Activated T-helper 9 cell treated with anti-CD3 and anti-CD28 coated beads, Interleukin-2, amount 50 U/mL, for 16 hours (primary cell): Measurements from ENCODE around the gene PAX5.

Experiments used
- DNase-seq: peaks from one replicate; pipeline ENCODE4 v3.0.0-alpha.2; 2020; ENCODE audit warnings: low read depth

Gene PAX5

DNA sequence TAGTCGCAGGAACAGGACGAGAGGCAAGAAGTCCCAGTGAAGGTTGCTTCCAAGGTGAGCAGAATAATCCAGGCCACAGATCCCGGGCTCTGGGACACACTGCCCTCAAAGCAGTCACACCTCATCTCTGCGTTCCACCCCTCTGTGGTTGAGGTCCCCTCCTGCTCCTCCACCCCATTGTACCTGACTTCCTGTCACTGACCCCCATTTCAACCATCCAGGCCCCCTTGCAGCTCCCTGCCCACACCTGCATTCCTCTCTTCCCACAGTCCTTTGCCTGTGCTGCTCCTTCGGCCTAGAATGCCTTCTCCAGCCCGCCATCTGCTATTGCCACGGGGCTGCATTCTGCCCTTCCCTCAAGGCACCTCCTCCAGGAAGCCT, 73.5 kb downstream of the PAX5 start:
- no peak for DNase-seq

DNA sequence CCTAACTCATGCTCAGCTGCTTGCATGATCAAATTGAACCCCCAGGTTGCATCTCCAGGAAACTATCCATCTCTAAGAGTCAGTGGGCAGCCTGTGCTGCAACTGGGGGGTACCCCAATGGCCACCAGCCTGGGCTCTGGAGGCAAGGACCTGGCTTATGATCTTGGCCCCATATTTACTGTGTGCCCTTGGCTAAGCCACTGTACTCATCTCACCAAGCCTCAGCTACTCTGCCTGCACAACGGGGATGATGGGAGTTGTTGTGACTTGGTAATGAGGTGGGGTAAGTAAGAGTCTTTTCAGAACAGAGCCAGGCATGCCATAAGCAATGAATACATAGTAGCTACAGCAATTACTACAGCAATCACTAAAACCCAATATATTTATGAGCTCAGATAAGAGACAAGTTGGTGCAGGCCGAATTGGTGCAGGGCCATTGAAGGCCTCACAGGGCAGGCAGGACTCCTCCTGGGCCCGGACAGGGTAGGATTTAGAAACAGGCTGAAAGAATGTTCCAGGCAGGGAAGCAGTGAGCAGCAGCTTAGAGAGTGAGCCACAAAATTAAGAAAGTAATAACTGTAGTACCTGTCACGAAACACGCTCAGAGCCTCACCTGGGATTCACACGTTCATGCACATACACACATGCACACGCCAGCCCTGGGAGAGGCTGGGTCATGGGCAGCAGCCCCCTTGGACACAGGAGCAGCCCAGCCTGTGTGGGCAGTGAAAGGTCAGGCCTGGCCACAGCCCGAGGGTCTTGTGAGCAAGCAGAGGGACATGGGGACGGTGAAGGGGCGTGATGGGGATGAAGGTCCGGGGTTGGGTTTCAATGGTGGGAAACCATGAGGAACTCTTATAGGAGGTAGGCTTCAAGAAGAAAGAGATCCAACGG, 74.1 kb downstream of the PAX5 start:
- DNase-seq, result no peak

DNA sequence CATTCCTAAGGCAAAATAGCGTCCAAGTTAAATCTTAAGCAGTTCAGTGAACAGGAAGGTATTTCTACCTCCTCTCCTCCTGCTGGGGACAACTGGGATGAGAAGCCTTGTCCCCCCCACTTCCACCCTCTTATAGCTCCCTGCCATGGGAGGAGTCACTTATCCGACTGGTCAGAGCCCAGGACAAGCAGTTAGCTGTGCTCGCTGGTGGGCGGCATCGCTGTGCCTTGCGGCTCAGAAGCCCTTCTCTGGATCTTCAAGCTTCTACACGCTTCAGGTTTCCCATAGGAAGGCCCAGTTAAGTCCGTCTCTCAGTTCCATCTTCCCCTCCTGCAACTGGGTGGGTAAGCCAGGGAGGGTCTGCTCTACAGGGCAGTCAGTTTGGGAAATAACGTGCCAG, 77.2 kb downstream of the PAX5 start:
- DNase-seq, result no peak

DNA sequence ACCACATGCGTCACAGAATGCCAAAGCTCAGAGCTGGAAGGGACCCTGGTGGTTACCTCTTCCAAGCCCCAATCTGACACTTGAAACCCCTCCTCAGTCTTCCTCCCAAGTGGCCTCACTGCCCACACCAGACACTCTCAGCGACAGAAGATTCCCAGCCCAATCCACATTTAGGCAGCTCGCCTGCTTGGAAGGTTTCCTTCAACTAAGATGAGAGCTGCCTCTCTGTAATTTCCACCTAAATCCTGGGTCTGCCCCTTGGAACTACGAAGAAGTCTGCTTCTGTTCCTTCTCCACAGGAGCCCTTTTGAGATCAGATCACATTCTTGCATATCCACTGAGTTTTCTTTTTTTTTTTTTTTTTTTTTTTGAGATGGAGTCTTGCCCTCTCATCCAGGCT, 83.7 kb downstream of the PAX5 start:
- DNase-seq, result no peak

DNA sequence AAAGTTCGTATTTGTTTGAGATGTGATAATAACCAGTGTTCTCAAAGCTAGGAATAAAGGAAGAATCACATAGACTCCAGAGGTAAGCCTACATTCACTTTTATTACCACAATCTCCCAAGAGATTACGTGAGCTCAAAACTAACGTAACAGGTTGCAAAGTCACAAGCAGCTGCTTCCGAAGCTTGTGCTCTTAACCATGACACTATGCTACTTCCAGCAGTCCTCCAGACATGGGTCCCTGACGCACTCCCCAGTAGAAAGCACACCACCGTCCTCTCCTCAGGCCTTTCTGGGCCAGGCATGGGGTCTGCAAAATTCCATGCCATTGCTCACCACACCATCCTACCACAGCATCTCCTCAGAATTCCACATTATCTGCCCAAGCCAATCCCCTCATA, 84.6 kb downstream of the PAX5 start:
- DNase-seq, result no peak

DNA sequence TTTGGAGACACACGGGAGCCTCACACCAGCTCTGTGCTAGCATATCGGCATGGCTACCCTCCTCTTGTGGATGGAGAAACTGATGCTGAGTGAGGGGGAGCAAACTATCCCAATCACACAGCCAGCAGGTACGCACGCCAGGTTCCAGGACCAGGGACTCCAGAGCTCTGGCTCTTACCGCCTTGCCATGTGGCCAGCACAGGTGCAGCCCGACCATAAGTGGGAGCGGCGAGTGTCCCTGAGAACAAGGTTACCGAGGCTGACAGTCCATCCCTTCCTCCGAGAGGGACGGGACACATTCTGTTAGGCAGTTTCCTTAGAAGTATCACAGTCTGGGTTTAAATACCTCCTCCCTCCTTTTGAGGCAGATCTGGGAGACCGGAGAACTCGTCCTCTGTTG, 86.0 kb downstream of the PAX5 start:
- DNase-seq, result no peak

DNA sequence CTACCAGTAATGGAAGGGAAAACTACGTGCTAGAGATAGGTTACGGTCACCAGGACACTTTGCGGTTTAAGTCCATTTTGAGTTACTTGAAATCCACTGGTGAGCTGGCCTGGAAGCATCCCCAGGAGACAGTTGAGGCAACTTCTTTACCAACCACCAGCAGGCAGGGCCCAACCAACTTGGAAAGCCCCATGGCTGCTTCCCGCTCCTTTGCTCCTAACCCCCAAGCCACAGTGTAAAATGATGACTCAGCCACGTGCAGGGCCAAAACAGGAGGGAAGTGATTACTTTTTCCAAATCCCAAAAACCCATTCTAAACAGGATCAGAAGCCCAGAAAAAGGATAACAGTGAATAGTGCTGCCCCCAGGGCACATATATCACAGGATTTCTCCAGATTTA, 87.4 kb downstream of the PAX5 start:
- DNase-seq, result no peak

DNA sequence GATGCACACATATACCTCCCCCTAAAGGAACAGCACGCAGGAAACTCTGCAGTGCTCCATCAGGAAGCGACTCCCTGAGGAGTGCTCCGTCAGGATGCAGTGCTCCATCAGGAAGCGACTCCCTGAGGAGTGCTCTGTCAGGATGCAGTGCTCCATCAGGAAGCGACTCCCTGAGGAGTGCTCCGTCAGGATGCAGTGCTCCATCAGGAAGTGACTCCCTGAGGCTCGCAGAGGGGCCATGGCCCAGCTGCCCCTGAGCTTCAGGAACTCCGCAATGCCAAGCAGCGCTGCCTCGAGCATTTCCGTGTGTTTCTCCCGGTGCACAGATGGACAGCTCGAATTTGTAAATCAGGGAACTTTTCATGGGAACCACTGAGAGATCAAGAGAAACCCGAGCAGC, 88.1 kb downstream of the PAX5 start:
- DNase-seq, result no peak

DNA sequence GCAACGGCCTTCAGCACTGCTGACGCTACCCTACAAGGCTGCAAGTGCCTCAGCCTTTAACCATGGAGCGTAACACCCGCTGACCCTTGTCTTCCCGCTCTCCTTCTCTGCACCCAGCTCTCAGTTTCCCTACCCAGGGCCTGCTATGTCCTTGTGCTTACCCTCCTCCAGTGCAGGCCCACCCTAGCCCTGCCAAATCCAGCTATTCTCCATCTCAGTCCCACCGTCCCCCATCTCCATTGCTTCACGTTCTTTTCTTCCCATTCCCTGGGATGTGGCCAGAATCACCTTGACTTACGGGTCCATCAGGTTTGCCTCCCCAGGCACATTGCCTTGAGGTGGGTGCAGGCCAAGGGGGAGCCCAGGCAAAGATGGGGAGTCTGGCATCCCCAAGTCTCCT, 91.2 kb downstream of the PAX5 start:
- no peak for DNase-seq

DNA sequence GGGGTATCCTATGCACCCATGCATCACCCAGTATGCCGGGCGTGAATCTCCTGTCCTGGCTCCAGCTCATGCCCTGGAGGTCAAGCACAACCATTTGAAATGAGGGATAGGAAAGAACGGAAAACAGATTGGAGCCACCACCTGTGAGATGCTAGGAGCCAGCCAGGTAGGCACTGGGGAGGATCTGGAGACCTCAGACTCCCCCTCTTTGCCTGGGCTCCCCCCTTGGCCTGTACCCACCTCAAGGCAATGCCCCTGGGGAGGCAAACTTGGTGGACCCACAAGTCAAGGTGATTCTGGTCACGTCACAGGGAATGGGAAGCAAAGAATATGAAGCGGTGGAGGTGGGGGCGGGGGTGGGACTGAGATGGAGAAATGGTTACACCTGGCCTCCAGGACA, 92.6 kb downstream of the PAX5 start:
- no peak for DNase-seq

DNA sequence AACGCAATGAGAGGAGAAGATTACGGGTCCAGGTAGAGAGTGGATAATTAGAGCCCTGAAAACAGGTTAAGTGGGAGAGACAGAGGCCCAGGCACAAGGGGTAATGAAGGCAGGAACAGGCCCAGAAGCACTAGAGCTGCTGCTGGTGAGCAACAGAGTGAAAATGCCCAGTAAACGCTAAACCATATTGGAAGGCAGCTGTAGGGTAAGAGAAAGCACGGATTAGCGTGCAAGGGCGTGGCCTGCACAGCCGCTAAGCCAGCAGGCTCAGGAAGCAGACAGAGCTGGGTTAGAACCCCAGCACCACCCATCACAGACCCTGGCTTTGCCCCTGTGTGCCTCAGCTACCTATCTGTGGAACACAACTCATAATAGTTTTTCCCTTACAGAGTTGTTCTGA, 93.2 kb downstream of the PAX5 start:
- DNase-seq, result no peak

DNA sequence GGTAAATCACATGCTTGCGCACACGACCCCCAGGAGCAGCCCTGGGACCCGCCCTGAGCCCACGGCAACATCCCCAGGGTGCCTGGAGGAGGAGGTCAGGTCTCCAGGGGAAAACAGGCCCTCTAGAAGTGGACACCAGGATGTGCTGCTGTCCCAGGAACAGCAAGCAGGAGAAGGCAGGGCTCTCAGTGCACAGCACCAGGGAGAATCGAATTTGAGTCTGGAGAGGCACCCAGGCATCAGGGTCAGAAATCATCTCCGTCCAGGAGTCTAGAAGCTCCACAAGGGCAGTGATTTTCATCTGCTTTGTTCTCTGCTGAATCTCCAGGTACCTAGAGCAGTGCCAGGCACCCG, 93.6 kb downstream of the PAX5 start:
- no peak for DNase-seq

DNA sequence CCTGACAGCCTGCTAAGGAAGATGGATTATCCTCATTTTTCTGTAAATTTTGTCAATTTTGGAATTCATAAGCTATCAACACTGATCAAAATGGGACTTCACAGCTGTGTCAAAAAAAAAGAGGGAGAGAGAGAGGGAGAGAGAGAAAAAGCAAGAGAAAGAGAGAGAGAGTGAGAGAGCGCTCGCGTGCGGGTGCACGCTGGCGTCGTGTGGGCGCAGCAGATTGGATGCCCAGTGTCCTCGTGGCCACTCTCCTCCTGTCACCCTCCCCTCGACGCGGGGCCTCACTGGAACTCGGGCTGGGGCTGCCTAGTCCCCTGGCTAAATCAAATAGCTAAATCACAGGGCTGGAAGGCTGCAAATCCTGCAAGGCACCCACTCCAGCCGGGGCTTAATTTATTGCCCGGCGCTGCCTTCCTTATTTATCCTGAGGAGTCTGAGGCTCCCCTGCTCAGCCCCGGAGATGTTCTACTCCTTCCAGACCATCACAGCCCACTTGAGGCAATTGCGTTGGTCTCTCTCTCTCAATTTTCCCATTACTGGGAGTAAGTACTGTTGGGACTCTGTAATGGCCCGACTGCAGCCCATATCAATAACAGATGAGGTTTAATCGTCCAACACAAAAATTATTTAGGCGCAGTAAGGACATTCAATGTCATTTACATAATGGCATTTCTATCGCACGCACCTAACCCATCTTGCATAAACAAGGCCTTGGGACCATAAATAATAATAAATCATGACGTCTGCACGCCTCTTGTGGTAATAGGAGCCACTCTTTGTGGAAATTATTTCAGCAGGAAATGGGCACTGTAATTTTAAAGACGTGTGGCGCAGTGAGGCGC, 94.2 kb downstream of the PAX5 start:
- DNase-seq, result no peak

DNA sequence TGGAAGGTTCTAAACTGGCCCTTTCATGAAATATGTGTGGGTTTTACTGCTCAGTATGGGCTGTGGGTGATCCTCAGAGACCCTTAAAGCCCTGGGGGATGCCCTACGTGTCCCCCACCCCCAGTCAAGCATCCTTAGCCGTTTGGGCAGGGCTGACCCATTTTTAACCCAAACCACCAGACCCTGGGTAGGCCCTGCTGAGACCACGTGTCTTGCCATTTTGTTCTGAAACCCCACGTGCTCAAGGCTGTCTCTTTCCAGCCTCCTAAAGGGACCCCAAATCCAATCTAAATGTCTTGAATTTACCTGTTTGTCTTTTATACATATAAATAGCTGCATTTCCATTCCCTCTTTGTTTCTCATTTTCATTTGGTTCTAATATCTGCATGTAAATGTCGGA, 94.9 kb downstream of the PAX5 start:
- no peak for DNase-seq

DNA sequence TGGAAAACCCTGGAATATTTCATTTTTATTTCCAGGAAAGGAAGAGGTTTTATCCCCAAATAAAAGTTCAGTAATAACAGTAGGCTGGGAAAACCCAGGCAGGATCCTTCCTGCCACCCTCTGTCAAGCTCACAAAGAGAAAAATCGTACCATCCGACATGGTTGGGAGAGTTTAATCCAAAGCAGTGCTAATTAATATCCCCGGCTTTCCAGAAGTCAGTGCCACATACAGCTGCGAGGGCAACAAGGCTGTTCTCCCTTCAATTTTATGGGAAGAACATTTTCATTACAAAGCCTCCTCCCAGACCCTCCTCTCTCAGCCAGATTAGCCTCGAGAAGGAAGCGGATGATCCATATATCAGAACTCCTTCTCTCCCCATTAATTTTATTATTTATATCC, 95.5 kb downstream of the PAX5 start:
- no peak for DNase-seq

DNA sequence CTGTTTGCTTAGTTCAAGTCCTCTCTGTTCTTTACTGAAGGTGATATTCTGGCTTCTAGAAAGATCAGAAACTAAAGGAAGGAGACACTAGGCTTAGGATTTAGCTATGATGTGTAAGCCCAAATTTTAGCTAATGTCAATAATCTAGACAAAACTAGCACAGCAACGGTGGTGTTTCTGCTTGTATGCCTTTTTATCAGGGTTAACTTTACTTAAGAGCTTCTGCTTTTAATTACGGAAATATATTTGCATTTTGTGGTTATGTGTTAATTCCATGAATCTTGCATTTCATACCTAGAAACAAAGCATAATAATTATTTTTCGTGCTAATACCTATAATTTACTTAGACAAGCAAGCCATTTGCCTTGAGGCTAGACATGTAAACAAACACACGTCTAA, 96.1 kb downstream of the PAX5 start:
- DNase-seq, result no peak

DNA sequence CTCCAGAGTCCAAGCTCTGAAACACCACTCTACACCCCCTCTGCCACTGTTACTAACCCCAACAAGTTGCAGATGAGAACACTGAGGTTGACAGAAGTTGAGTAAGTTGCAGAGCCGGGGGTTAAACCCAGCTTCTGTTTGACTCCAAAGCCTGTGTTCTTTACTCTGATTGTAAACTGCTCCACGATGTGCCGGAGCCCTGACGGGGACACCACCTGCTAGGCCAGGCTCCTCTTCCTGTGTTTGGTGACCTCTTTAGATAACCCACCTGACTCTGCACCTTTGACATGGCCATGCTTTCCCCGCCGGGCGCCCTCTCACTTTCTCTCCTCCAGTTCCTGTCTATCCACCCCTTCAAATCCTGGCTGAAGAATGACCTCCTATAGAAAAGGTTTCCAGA, 96.7 kb downstream of the PAX5 start:
- DNase-seq, result no peak

DNA sequence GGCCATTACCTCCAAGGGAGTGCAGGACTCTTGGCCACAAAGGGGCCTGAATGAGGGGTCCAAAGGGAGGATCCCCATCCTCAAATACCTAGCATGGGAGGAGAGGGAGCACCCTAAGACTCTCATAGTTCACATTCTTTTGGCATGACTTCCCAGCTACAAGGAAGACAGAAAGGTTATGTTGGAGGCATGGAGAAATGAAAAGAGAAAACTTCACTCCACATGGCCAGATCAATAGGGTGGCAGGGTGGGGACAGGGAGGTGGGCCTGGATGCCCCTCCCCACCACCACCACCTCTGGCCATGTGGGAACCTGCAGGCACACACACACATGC, 97.6 kb downstream of the PAX5 start:
- DNase-seq, result no peak

DNA sequence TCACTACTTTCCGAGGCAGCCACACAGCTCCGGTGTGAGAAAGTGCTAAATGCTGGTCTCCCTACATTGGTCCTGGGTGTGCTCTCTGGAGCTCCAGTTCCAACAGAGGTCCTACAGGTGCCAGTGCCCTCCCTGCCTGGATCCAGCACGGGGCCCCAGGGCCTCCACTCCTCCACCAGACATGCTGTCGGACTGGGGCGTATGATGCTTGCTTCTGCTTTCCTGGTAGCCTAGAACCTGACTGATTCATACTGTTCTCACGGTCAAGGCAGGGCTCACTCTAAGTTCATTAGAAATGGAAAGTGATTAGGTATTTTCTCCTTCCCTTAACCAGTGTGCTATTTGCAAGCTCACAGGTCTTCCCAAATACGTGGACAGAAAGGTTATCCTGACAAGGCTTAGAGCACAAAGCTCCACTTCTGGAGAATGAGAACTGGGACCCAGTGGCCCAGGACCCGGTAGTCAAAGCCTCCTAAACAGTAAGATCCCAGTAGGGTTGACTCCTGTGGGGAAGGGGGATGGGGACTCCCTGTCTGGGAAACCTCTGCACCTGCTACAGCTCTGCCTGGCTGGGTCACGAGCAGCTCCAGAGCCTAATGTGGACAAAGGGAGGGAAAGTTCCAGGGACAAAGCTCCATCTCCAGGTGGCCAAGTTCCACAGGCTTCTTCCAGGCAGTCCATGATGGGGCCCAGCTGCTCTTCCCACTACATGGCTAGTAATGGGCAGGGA, 98.1 kb downstream of the PAX5 start:
- no peak for DNase-seq

DNA sequence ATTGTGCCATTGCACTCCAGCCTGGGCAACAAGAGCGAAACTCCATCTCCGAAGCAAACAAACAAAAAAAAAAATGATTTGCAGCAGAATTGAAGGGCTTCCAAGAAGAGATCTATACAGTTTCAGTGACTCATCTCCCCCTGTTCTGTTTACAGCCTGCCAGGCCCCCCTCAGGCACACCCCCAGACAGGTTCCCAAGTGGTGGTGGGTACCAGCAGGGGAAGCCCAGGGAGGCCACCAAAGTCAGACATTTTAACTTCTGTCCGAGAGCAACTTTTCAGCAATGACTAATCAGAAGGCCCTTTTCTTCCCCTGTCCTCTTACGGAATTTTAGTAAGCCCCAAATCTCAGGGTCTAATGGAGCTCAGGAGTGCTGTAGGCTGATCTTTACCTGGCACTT, 98.7 kb downstream of the PAX5 start:
- DNase-seq, result no peak

DNA sequence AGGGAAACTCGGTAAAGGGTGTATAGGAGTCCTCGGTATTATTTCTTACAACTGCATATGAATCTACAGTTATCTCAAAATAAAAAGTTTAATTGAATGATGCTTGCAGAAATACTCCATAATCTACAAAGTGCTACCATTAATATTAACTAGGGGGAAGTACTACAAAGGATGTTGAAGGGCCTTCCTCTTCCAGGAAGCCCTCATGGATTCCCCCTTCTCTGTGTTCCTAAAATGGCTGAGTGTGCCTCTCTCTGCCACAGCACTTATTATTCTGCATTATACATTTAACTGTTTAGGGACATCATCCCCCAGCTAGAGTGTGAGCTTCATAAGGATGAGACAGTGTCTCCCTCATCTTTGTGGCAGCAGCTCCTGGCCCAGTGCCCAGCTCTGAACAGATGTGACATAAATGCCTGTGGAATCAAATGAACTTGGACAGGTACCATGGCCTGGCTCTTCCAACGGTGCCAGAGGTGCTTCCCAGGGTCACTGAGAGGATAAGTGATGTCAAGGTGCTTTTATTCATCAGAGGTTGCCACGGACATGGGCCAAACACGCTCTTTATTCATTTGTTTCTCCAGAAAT, 99.5 kb downstream of the PAX5 start:
- no peak for DNase-seq

DNA sequence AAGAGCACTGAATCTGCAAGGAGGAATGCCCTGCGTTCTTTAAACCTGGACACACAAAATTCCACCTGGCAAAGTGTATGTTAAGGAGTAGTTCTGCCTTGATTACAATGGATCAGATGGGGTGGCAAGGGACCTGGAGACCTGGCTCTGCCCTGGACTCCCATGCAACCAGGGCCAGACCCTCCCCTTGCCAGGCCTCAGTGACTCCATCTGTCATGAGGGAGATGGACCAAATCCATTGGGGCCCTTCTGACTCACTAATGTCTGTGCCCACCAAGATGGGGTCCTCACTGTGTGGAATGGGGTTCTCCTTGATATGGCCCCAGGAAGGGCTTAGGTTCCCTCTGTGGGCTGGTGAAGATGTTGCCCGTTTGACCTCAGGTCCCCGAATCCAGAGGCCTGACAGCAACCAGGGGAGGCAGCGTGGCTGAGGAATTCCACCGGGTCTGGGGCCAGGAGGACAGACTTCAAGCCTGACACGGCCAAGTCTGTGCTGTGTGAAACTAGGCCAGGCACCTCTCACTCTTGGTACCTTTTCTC, 100.3 kb downstream of the PAX5 start:
- no peak for DNase-seq
